ENCODE data around the gene PFKM. TPM values are rescaled to one million over a fixed set of nuclear protein-coding genes. Genes with fewer than 3 reads are reported as not detected.

Gene PFKM
- total RNA-seq, 1 experiment from 2014 or later: 92.4 TPM

DNA sequence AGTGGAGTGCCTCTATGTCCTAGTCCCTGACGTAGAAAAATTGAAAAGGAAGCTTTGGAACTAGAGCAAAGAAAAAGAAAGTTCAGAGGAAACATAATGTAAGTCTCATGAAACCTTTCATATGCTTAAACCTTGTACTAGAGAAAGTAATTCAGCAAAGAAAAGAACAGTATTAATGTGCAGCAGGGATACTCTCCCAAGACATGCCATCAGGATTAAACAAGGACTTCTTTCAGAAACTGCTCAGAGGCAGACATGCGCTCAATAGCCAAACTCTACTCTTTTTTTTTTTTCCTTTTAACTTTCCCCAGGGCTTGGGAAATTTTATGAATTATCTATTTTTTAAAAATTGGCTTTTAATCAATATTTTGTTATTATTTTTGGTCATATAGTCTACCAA lies 45.3 kb downstream of the PFKM start:
- H3K79me1 ChIP-seq (ENCODE audit: insufficient read depth, low read depth, low read length, poor library complexity, severe bottlenecking): no peaks in the 10 kb centered on the region
- no peak overlapping the region for H3K4me3 Mint-ChIP-seq
- H2BK20ac ChIP-seq (ENCODE audit: low read depth, low read length, poor library complexity, severe bottlenecking): no peak overlapping the region
- WGBS (ENCODE audit: extremely low coverage, insufficient read length, low lambda C conversion rate): no CpG with 5 or more reads among the region's 2 CpGs
- H4K91ac ChIP-seq (ENCODE audit: insufficient read length, low read depth, low read length): no peak overlapping the region
- H3K4me1 ChIP-seq (ENCODE audit: insufficient read depth, low read length): no peaks in the 10 kb centered on the region
- H2BK12ac ChIP-seq (ENCODE audit: insufficient read length, low read depth, low read length): no peak overlapping the region
- no peaks in the 10 kb centered on the region for H3K23me2 ChIP-seq (ENCODE audit: insufficient read length, low read depth, low read length, poor library complexity, severe bottlenecking)
- H3K27me3 ChIP-seq (ENCODE audit: insufficient read depth, low read length): no peaks in the 10 kb centered on the region
- no peaks in the 10 kb centered on the region for H3K36me3 Mint-ChIP-seq (ENCODE audit: insufficient read depth in 1 of 3, low read depth in 3 of 3)
- no peak overlapping the region for H3K9ac ChIP-seq (ENCODE audit: extremely low read depth, insufficient read length, low read length)
- no peaks in the 10 kb centered on the region for H3K4me1 Mint-ChIP-seq
- no peaks in the 10 kb centered on the region for H3K9me3 ChIP-seq (ENCODE audit: control insufficient read depth, low read depth, low read length)
- no peak overlapping the region for H2BK120ac ChIP-seq (ENCODE audit: low read depth, low read length, poor library complexity, severe bottlenecking)
- no peak overlapping the region for H3K27ac Mint-ChIP-seq
- DNase-seq: no peak
- H4K5ac ChIP-seq (ENCODE audit: insufficient read length, low read depth, low read length): no peak overlapping the region
- H2BK5ac ChIP-seq (ENCODE audit: insufficient read length, low read length): no peak overlapping the region
- no peaks in the 10 kb centered on the region for H3K79me2 ChIP-seq (ENCODE audit: insufficient read depth, low read length)
- H3K4ac ChIP-seq (ENCODE audit: low read depth, low read length): no peak overlapping the region
- no peak overlapping the region for H3K56ac ChIP-seq (ENCODE audit: insufficient read length, low read depth, low read length)
- no peaks in the 10 kb centered on the region for H3K9me3 Mint-ChIP-seq
- no peak overlapping the region for H3K27ac ChIP-seq (ENCODE audit: insufficient read length, low read depth, low read length)
- no peak overlapping the region for H4K8ac ChIP-seq (replicated peaks; ENCODE audit: insufficient read length, low read depth, low read length)
- no peak overlapping the region for H2BK15ac ChIP-seq (ENCODE audit: low read depth, low read length)
- H3K18ac ChIP-seq (ENCODE audit: insufficient read length, low read depth, low read length): no peak overlapping the region
- H3T11ph ChIP-seq (ENCODE audit: low read length): no peak overlapping the region
- TF ChIP-seq, protein P1, sequence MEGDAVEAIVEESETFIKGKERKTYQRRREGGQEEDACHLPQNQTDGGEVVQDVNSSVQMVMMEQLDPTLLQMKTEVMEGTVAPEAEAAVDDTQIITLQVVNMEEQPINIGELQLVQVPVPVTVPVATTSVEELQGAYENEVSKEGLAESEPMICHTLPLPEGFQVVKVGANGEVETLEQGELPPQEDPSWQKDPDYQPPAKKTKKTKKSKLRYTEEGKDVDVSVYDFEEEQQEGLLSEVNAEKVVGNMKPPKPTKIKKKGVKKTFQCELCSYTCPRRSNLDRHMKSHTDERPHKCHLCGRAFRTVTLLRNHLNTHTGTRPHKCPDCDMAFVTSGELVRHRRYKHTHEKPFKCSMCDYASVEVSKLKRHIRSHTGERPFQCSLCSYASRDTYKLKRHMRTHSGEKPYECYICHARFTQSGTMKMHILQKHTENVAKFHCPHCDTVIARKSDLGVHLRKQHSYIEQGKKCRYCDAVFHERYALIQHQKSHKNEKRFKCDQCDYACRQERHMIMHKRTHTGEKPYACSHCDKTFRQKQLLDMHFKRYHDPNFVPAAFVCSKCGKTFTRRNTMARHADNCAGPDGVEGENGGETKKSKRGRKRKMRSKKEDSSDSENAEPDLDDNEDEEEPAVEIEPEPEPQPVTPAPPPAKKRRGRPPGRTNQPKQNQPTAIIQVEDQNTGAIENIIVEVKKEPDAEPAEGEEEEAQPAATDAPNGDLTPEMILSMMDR (conservative IDR thresholded peaks at IDR 0.05): no peak
- H4K20me1 ChIP-seq (ENCODE audit: control insufficient read depth, insufficient read depth, insufficient read length): peaks cover 2% of the 10 kb centered on the region
- H3K23ac ChIP-seq (ENCODE audit: insufficient read length, low read depth, low read length): no peak overlapping the region
- no peak overlapping the region for H2AK5ac ChIP-seq (ENCODE audit: insufficient read length, low read length)
- no peak overlapping the region for H3K14ac ChIP-seq (ENCODE audit: insufficient read depth, low read length)
- peaks cover 24% of the 10 kb centered on the region for H3K27me3 Mint-ChIP-seq (ENCODE audit: low read depth)
- no peak overlapping the region for H2AFZ ChIP-seq (ENCODE audit: low read length)
- H3K4me2 ChIP-seq (ENCODE audit: insufficient read depth, insufficient read length, low read length): no peak overlapping the region
